ENCODE results near the gene STX3.
"Not testable (repeated sequence)": the region's sequence is repeated elsewhere in the genome, so short reads cannot be mapped to it uniquely, and the experiment has no call there.

Gene STX3

DNA sequence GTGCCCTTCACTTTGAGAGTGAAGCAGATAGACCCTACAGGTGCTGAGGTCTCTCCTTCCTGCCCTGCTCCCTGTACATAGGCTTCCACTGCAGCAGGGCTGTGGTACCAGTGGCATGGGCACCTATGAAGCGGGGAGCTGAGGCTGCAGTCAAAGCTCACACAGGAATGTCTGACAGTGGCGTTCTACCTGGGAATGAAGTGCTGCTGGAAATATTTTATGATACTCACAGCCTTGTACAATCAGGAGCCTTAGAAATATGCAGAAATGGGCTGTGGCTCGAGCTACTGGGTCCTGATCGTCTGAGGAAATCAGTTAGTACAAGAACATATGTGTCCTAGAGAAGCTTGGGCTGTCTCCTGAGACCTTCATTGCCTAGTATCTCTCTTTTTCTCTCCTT is 30.6 kb downstream of the STX3 start:
- DNase-seq (ENCODE audit: extremely low read depth in 1 of 2, low read depth in 1 of 2), result no peak

DNA sequence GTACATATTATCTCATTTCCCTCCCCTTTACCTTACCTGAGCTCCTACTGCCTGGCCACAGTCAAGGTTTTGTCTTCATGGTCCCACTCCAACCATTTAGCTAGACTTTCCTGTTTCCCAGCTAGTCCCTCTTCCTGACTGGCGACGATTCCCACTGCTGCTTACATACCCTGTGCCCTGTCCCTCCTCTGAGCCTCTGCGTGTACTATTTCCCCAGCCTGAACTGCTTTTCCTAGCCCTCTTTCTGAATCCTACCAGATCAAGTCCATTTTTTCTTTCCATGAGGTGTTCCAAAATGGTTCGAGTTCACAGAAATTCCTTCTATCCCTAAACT is 32.0 kb downstream of the STX3 start:
- DNase-seq (ENCODE audit: extremely low read depth in 1 of 2, low read depth in 1 of 2), result no peak

DNA sequence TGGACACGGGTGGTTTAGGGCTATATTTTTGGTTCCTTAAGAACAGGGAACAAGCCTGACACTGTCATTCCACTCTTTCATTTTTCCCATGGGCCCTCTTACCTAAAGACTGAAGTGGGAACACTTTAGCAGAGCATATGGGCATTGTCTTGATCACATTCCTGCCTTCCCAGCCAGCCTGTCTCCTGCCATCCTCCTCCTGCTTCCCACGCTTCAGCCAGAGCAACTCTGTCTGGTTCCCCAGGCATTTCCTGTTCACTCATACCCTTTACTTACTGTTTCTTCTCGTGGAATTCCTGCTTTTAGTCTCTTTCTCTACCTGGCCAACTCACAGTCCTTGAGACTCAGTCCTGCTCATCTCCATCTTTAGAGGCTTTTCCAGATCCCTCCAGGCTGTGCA is 32.6 kb downstream of the STX3 start:
- DNase-seq (ENCODE audit: extremely low read depth in 1 of 2, low read depth in 1 of 2), result no peak

DNA sequence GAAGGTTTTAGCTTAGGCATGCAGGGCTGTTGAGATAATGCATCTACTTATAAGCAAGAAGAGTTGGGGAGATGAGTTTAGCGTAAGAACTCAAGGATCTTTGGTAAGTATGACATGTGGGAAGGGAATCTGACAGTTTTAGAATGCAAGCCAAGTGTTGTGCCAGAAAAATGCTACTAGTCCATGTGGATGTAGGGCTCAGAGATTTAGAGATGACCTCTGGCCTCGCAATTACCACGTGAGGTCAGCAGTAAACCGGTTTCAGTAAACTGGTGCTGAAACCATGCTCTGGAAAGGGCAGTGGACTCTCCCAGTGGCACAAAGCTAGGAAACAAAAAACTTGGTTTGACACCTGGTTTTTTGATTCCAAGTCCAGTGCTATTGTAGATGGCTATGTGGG is 36.5 kb downstream of the STX3 start:
- DNase-seq (ENCODE audit: extremely low read depth in 1 of 2, low read depth in 1 of 2), result no peak

DNA sequence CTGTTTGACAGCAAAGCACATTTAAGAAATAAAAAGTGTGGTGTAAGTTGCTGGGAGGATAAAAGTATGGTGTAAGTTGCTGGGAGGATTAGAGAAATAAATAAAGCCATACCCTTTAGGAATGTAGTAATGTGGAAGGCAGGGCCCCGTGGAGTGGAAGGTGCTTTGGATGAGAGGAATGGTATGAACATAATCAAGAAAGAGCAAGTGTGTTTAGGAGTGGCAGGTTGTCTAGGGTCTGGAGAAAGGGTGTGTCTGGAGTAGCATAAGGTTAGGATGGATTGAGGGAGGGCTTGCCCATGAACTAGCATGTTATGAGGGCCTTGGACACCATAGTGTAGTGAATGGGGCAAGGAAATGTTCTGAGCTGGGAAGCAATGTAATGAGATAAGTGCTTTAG is 37.3 kb downstream of the STX3 start:
- no peak for DNase-seq (ENCODE audit: extremely low read depth in 1 of 2, low read depth in 1 of 2)

DNA sequence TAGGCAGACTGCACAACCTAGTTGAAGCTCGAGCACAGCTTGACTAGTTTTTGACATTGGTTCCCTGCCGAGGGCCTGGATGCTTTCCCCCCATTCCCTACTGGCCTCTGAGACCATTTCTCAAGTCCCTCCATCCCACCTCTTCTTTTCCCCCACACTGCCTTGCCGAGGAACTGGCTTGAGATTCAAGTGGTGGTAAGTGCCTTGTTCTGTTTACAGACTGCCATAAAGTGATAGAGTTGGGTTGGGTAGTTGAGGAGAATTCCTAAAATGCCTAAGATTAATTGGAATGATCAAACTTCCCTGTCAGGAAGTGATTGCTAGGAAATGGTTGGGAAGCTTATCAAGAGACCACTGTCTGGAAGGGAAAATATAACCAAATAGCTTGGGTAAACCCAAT is 39.2 kb downstream of the STX3 start:
- DNase-seq (ENCODE audit: extremely low read depth in 1 of 2, low read depth in 1 of 2), result no peak

DNA sequence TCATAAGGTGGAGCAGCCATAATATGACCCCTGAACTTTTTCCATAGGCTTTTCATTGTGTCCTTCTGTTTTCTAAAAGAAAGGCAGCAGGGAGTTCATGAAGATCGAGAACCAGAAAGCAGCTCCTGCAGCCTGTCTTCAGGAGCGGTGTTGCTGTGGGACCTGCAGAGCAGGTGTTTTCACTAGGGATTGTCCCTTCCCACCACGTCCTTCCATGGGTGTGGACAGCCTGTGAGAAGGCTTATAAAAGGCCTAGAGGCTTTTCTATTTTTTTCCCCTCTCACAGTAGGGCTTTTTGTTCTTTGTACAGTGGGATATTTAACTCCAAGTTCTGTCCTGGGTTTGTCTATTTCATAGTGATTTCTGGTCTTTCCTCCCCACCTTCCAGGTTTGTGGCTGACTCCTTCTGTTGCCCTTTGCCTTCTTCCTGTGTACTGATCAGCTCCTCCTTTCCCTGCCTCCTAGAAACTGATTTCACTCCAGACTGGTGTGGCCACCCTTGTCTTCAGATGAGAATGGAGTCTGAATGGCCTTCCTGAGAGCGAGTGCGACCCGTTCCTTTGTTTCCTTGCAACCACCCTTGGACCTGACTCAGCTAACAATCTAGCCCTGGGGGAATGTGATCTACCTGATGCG is 45.3 kb downstream of the STX3 start:
- DNase-seq (ENCODE audit: extremely low read depth in 1 of 2, low read depth in 1 of 2), result no peak

DNA sequence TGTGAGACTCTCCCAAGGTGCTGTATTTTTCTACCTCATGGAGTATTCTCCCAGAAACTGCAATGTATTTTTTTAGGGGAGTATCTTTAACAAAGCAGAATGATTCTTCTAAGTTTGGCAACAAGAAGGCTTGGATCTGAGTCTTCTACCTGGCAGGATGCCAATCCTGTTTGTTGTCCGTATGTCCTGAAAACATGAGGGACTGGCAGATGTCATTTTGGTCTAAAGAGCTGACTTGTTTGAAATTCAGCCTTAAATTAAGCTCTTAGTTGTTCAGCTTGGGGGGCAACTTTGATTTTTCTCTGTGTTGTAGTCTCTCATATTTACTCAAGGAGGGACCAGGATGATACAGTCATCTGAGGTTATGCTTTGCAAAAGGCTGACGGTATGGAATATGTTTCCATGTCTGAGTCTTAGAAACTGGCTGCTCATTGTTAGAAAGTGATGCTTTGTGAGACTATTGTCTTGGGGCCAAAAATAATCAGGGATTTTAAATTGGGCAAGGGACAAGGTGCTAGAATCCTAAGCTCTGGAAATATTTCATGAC is 46.1 kb downstream of the STX3 start:
- no peak for DNase-seq (ENCODE audit: extremely low read depth in 1 of 2, low read depth in 1 of 2)

DNA sequence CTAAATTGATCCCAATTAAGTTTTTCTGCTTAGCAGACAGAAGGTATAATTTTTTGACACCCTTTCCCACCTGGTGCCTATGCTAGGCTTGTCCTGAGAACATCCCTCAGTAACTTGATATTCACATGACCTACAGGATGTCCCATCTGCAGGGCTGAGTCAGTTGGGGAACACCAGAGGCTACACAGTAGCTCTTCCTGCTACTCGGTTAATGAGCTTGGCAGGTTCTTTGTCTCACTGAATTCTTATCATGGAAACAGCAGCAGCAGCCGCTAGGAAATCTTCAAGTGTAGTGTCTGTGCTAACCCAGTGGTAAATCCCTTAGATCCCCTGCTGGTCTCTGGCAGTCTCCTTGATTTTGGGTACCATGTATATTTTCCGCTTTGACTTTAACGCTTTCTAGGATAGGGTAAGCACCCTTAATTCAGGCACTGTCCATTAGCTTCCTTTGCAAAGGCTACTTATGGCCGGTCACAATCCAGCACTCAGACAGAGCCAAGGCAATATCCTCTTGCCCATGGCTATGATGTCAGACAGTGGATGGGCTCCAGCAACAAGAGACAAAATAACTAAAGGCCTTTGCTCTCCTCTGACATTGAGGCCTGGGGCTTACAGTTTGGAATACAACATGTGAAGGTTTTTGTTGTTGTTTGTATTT is 46.9 kb downstream of the STX3 start:
- DNase-seq (ENCODE audit: extremely low read depth in 1 of 2, low read depth in 1 of 2), result no peak

DNA sequence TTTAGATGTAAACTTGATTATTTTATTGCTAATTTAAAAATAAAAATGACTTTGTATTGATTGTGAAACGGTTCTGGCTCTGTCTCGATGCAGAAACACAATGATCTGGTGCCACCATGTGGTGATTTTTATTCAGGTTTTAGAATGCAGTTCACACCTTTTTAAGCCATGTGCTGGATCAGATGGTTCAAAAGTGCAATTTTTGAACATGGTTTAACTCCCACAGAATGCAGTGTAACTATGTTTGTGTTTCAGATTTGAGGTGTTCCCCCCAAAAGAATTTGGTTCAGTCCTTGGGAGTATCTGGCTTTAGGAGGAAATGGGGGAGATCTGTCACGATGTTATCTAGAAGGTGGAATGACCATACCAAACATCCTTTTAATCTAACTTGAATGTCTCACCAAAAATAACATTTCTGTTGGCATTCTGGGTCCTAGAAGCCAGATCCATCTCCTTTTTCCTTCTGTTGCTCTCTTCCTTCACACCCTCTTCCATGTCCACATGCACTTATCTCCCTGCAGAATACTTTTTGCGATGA is 47.5 kb downstream of the STX3 start:
- no peak for DNase-seq (ENCODE audit: extremely low read depth in 1 of 2, low read depth in 1 of 2)

DNA sequence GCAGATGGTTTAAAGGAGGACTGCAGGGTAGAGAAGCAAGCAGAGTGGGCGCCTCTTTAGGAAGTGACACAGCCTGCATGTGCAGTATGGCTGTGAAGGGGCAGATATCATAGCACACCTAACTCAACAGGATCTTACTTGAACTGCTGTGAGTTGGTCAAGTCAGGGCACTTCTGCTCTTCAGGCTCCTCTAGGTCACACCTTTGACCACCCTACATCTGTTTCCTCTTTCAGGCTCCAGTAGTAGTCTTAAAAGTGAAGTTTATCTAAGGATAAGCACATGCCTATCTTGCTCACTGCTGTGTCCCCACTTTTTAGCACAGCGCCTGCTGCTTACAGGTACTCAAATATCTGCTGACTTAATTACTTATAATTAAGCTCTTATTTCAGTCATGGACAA is 48.9 kb downstream of the STX3 start:
- no peak for DNase-seq (ENCODE audit: extremely low read depth in 1 of 2, low read depth in 1 of 2)

DNA sequence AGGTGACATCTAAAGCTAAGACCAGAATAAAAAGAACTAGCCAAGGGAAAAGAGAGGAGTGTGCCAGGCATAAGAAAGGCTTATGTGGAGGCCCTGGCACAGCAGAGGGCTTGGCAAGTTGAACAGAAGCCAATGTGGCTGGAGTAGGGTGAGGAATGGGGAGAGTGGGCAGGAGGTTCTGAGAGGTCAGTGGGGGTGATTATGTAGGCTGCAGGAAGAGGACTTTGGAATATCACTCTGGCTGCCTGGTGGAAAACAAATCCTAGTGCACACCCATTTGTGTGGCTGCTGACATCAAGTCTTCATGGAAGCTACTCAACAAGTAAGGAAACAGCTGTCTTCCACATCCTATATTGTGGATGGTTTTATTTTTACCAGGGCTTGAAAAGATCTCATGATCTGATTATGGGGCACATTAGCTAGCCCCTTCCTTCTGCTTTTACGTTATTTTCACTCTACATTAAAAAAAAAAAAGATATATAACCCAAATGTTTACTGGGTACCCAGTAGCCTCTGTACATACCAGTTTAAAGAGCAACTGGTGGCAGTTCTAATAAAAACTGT is 52.0 kb downstream of the STX3 start:
- no peak for DNase-seq (ENCODE audit: extremely low read depth in 1 of 2, low read depth in 1 of 2)

DNA sequence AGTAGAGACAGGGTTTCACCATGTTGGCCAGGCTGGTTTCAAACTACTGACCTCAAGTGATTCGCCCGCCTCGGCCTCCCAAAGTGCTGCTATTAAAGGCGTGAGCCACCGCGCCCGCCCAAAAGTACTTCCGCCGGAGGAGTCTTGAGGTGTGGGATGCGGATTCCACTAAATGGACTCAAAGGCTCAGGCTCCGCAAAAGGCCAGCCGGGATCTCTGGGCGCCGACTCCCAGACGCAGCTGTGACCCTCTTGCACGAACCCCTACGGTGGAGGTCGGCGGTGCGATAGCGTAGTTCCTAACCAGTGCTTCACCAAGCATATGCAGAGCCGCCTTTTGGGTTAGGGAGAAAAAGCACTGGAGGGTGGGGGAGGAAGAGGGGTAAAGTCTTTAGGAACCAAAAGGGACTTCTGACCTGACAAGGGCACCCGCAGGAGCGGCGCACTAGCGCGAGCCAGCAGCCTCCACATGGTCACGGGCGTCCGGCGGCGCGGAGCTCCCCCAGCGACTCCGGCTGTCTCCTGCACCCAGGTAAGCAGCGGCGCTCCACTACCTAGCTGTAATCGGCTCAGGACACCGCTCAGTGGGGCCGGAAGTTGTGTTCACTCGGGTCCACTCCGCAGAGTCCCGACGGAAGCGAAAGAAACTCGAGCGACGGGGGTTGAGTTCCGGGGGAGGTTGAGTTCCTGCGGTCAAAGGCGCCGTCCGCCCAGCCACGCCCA is 55.2 kb downstream of the STX3 start, which contains the start of gene MRPL16:
Gene MRPL16 (minus strand): TSS at position 590 of the 722 bp plus-strand sequence. CDS start 120 bp downstream, at position 470.
- DNase-seq (ENCODE audit: extremely low read depth in 1 of 2, low read depth in 1 of 2), result peak; percentile 81 to 84

DNA sequence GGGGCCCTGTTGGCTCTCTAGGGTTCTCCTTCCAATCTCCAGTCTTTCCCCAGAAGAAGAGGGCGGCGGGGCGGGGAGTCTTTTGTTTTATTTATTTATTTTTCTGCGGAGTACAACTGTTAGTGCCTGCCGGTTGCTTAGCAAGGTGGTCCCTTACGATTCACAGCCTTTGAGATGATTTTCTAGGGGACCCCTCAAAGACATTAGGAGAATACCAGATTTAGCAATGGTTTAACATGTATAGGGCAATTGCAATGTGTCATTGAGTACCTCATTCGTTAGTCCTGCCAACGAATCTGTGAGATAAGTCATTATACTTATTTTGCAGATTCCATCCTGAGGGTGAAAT is 55.7 kb downstream of the STX3 start:
- no peak for DNase-seq (ENCODE audit: extremely low read depth in 1 of 2, low read depth in 1 of 2)

DNA sequence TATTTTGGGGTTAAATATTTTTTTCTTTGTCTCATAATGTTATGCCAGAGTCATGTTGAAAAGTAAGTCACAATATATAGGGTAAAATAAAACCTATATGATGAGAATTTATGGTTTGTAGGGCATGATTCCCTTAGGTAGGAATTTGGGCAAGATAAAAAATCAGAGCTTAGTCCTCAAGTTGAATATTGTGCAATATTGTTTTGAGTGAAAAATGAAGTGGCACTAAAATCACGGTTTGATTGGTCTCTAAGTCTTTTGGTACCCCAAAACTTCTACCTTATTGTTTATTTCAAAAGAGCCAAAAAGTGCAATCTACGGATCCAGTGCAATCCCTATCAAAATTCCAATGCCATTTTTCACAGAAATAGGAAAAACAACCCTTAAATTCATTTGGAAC is 57.0 kb downstream of the STX3 start:
- DNase-seq (ENCODE audit: extremely low read depth in 1 of 2, low read depth in 1 of 2), result no peak

DNA sequence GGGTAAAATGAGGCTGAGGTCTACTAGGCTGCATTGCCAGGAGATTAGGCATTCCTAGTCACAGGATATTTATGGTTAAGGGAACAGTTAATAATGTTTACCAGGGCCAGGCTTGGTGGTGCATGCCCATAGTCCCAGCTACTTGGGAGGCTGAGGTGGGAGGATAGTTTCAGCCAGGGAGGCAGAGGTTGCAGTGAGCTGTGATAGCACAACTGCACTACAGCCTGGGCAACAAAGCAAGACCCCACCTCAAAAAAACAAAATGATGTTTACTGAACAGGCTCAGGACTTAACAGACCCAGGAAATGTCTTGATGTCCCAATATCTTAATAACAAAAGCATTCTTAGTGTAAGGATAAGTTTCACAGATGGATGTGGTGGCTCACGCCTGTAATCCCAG is 58.2 kb downstream of the STX3 start:
- no peak for DNase-seq (ENCODE audit: extremely low read depth in 1 of 2, low read depth in 1 of 2)

DNA sequence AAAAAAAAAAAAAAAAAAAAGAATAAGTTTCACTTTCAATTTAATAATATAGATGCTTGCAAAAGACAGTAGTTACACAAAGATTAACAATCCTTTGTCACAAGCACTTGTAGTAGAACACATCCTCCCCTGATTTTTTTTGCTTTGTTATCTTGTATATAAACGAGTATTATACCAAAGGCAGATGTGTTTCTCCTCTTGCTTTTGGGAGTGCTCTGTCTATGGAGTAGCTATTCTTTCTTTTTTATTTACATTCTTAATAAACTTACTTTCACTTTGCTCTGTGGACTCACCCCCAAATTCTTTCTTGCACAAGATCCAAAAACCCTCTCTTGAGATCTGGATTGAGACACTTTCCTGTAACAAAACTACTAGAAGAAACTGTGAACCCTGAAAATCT is 58.8 kb downstream of the STX3 start:
- no peak for DNase-seq (ENCODE audit: extremely low read depth in 1 of 2, low read depth in 1 of 2)

DNA sequence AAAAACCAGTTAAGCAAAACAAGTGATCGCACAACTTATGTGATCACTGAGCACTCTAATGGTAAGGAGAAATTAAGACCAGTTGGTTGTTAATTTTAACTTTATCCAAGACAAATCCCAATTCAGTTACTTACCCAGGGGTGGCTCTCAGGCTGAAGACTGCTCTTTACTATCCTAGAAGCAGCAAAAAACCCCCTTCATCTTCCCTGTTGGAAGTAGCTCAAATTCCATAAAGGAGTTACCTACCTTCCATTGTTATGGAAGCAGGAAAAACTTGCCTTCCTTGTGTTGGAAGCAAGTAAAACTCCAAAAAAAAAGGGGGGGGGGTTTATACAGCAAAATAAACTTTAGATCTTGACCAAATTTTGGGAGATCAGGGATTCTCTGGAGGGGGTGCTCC is 60.6 kb downstream of the STX3 start:
- no peak for DNase-seq (ENCODE audit: extremely low read depth in 1 of 2, low read depth in 1 of 2)

DNA sequence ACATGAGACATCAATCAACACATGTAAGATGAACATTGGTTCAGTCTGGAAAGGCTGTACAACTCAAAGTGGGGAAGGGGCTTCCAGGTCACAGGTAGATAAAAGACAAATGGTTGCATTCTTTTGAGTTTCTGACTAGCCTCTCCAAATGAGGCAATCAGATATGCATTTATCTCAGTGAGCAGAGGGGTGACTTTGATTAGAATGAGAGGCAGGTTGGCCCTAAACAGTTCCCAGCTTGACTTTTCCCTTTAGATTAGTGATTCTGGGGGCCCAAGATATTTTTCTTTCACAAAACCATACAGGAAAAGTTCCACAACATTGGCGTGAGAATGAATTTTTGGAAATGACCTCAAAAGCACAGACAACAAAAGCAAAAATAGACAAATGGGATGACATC is 61.3 kb downstream of the STX3 start:
- DNase-seq (ENCODE audit: extremely low read depth in 1 of 2, low read depth in 1 of 2), result not testable (repeated sequence)

DNA sequence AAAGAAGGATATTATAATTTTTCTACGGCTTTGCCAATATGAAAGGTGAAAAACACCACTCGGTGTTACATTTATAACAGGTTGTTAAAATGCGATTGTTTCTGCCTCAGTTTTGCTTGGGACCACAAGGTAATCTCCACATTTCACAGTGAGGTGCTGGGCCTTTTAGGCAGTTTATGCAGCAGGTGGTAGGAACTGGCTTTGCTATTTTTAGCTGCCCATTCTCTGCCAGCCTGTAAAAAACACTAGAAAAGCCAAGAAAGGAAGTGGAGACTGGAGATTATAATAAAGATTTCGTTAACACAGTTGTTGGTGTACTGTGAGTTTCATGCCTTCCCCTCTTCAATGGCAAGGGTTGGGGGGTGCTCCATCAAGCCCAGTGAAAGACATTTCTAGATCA is 63.4 kb downstream of the STX3 start:
- DNase-seq (ENCODE audit: extremely low read depth in 1 of 2, low read depth in 1 of 2), result no peak

DNA sequence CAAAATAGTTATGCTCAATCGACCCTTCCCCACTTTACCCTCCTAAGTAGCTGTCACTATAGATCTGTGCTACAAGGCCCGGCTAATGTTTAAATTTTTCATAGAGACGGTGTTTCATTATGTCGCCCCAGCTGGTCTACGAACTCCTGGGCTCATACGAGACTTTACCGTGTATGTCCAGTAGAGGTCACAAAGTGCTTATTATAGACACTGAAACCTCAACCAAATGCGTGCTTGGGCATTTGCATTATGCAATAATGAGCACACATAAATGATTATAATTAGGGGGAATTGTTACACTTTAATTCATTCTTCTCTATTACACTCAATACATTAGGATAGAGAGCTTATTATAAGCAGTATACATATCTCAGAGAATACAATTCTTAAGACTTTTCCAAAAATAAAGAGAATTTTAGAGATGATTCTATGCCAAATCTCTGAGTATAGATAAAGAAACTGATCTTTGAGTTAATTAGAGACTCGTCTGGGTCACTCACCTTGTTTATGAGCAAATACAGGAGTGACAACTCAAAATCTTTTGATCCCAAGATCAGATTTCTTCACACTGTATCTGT is 67.9 kb downstream of the STX3 start:
- DNase-seq (ENCODE audit: extremely low read depth in 1 of 2, low read depth in 1 of 2), result no peak
